HL-60 (cell line): ENCODE results near the gene PARD3.

Experiments
- CTCF ChIP-seq: IDR thresholded peaks from one replicate; pipeline ENCODE4 v1.5.1; 2011; ENCODE audit warnings: low read length, control low read depth, inconsistent platforms; ENCODE audit not compliant: insufficient read depth
- POLR2AphosphoS5 ChIP-seq: IDR thresholded peaks from 2 replicates; pipeline ENCODE4 v1.6.1; 2012; ENCODE audit warnings: low read depth
- REST ChIP-seq: IDR thresholded peaks from 2 replicates; pipeline ENCODE4 v1.6.1; 2012; ENCODE audit warnings: low read depth; ENCODE audit not compliant: insufficient replicate concordance
- SPI1 ChIP-seq: IDR thresholded peaks from 2 replicates; pipeline ENCODE4 v1.6.1; 2012; ENCODE audit warnings: low read depth, mild to moderate bottlenecking, borderline replicate concordance

GRCh38 chr10:34166823-34167222, 648.3 kb downstream of the PARD3 start:
- TF ChIP-seq SPI1 (no peak), CTCF (no peak), POLR2AphosphoS5 (no peak), REST (no peak)
